Measurements from ENCODE around the gene TTC3. TPM values are rescaled to one million over a fixed set of nuclear protein-coding genes. Genes with fewer than 3 reads are reported as not detected.

The TTC3 gene
- total and polyA plus RNA-seq, 4 experiments from 2014 or later, result 36.4 to 171 (median 136) TPM

DNA sequence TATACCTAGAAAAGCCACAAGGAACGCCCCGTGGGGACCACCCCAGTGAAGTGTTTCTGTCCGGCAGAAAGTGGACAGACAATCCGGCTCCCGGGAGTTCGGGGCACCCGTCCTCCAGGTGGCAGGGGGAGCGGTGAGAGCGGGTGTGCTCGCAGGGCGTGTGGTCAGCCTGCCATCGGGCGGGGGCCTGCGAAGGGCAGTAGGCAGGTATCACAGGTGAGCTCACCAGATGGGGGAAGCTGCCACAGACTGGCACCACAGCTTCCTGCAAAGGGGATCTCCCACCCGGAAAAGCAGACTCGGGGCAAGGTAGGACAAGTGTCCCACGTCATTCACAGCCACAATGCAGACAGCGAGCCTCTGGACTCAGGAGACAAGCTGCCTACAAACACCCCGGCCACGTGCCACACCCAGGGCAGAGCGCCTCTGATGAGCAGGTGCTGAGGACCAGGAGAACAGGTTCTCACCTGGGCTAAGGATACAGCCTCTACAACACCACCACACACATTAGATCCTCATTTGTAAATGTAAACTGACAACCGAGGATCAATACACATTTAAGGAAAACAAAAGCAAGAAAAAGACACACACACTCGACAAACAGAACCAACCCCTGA, 157.7 kb downstream of the TTC3 start:
- H3K4me1 ChIP-seq (ENCODE audit: insufficient read depth, low read length), result peaks cover 6% of the 10 kb centered on the region
- peak overlapping the region in 4 of 7 donors; percentile 7 to 84 (median 38) for H3K27ac Mint-ChIP-seq
- intact Hi-C loops (cut with micrococcal nuclease), result no loop called here
- no peak overlapping the region for H3K4me3 Mint-ChIP-seq
- peaks cover 3 to 13% (median 5%) of the 10 kb centered on the region in 4 donors for H3K4me1 Mint-ChIP-seq
- CTCF ChIA-PET (ENCODE audit: partially characterized antibody), result interaction anchor here (2.0 kb wide), 1 partner anchor 10 kb away, joined by 6 read pairs; no protein-coding TSS in a partner anchor
- H3K27me3 ChIP-seq (ENCODE audit: insufficient read depth, low read length), result no peaks in the 10 kb centered on the region
- H3K36me3 Mint-ChIP-seq, result peaks cover 47 to 65% of the 10 kb centered on the region in 2 donors
- no peaks in the 10 kb centered on the region for H3K27me3 Mint-ChIP-seq
- no peaks in the 10 kb centered on the region for H3K9me3 ChIP-seq (ENCODE audit: control insufficient read depth in 1 of 2, low read length in 2 of 2)
- DNase-seq, result no peak
- H3K4me3 ChIP-seq (ENCODE audit: low read length in 2 of 2), result no peak overlapping the region
- POLR2A ChIA-PET (ENCODE audit: partially characterized antibody), result interaction anchor here (2.6 kb wide), 1 partner anchor 10 kb away, joined by 8 read pairs; no protein-coding TSS in a partner anchor
- H3K27ac ChIP-seq (ENCODE audit: low read depth, low read length), result no peak overlapping the region
- no peaks in the 10 kb centered on the region for H3K9me3 Mint-ChIP-seq
- H3K36me3 ChIP-seq (ENCODE audit: insufficient read depth, low read length), result peaks cover 54% of the 10 kb centered on the region

DNA sequence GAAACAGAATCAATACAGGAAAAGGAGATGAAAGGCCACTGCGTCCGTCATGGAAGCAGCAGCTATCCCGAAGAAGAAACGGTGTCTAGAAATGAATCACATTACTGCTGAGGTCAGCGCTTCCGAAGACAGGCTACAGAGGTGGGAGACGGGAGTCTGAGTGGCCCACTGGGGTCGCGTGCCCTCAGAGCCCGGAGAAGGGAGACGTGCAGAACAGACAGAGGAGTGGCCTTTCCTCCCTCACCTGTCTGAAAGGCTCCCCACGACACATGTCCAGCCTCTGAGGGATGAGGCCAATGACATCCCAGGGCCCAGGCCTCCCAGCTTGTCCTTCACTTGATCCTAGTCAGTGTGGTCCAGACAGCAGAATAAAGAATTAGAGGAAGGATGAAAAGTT, 158.2 kb downstream of the TTC3 start:
- H3K4me1 Mint-ChIP-seq, result peaks cover 0 to 8% (median 1%) of the 10 kb centered on the region in 4 donors
- no peaks in the 10 kb centered on the region for H3K27me3 Mint-ChIP-seq
- Histone ChIP-seq H3K4me3 (ENCODE audit: low read length in 2 of 2) (no peak overlapping the region), H3K36me3 (ENCODE audit: insufficient read depth, low read length) (peaks cover 52% of the 10 kb centered on the region), H3K27me3 (ENCODE audit: insufficient read depth, low read length) (no peaks in the 10 kb centered on the region), H3K4me1 (ENCODE audit: insufficient read depth, low read length) (peaks cover under 1% of the 10 kb centered on the region), H3K27ac (ENCODE audit: low read depth, low read length) (no peak overlapping the region), H3K9me3 (ENCODE audit: control insufficient read depth in 1 of 2, low read length in 2 of 2) (no peaks in the 10 kb centered on the region)
- H3K9me3 Mint-ChIP-seq, result no peaks in the 10 kb centered on the region
- DNase-seq, result no peak
- ChIA-PET POLR2A (ENCODE audit: partially characterized antibody) (interaction anchor here (2.6 kb wide), 1 partner anchor 10 kb away, joined by 8 read pairs; no protein-coding TSS in a partner anchor), CTCF (ENCODE audit: partially characterized antibody) (interaction anchor here (2.0 kb wide), 1 partner anchor 10 kb away, joined by 6 read pairs; no protein-coding TSS in a partner anchor)
- H3K36me3 Mint-ChIP-seq, result peaks cover 44 to 63% of the 10 kb centered on the region in 2 donors
- intact Hi-C loops (cut with micrococcal nuclease), result no loop called here
- peak overlapping the region in 4 of 7 donors; percentile 7 to 84 (median 38) for H3K27ac Mint-ChIP-seq
- no peak overlapping the region for H3K4me3 Mint-ChIP-seq

DNA sequence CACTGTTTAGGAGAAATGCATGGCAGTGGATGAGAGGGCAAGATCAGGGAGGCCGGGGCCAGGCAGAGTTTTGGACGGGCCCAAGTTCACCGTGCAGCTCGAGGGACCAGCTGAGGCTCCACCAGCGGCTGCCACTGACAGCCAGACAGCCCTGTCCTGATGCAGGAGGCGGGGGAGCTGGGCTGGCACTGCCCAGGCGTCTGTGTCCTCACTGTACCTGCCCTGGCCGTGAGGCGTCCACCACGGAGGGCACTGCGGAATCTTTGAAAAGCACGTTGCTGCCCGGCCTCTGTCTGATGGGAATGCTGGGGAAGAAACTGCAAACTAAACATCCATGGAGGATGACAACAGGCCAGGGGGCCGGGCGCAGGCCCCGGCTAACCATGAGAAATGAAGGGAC, 158.6 kb downstream of the TTC3 start:
- ChIA-PET CTCF (ENCODE audit: partially characterized antibody) (interaction anchor here (0.8 to 0.9 kb wide), 2 partner anchors 8 to 11 kb away, joined by 3 read pairs; no protein-coding TSS in a partner anchor), POLR2A (ENCODE audit: partially characterized antibody) (interaction anchor here (2.6 kb wide), 1 partner anchor 11 kb away, joined by 8 read pairs; no protein-coding TSS in a partner anchor)
- Mint-ChIP-seq H3K27ac (peak overlapping the region in 1 of 7 donors; percentile 23), H3K9me3 (no peaks in the 10 kb centered on the region), H3K4me1 (peaks cover 0 to 6% (median 1%) of the 10 kb centered on the region in 4 donors), H3K36me3 (peaks cover 47 to 64% of the 10 kb centered on the region in 2 donors), H3K4me3 (no peak overlapping the region), H3K27me3 (no peaks in the 10 kb centered on the region)
- H3K27me3 ChIP-seq (ENCODE audit: insufficient read depth, low read length), result no peaks in the 10 kb centered on the region
- no peak for DNase-seq
- H3K27ac ChIP-seq (ENCODE audit: low read depth, low read length), result no peak overlapping the region
- H3K36me3 ChIP-seq (ENCODE audit: insufficient read depth, low read length), result peaks cover 52% of the 10 kb centered on the region
- H3K4me1 ChIP-seq (ENCODE audit: insufficient read depth, low read length), result no peaks in the 10 kb centered on the region
- H3K9me3 ChIP-seq (ENCODE audit: control insufficient read depth in 1 of 2, low read length in 2 of 2), result no peaks in the 10 kb centered on the region
- intact Hi-C loops (cut with micrococcal nuclease), result no loop called here
- H3K4me3 ChIP-seq (ENCODE audit: low read length in 2 of 2), result no peak overlapping the region

DNA sequence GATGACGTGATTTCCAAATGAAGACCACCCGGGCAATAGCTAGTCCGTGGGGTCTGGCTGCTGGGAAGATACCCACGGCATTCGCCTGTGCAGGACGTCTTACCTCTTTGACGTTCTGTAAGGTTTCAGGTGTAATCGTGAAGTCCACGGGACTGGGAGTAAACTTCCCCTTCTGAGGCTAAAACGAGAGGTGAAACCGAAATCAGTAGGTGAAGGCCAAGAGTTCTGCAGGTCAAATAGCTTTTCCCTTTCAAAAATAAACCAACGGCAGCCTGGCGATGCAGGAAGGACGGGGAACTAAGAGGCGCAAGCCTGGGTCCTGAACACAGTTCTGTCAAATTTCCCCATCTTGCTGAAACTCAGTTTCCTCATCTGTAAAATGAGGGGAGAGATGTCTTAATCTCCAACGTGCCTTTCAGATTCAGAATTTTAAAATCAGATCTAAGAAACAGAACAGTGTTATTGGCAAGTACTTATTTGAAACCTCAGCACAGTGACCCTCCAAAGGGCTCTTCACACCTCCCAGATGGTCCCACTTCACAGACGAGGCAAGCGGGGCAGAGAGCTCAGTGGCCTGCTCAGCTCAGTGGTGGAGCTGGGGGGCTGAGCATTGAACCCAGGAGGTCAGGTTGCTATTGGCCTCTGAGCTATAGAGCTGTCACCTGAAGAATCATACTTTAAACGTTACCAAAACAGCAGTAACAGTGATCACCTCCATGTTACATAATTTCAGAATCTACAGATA, 159.4 kb downstream of the TTC3 start:
- Mint-ChIP-seq H3K4me1 (peaks cover 2 to 6% (median 4%) of the 10 kb centered on the region in 4 donors), H3K36me3 (peaks cover 47 to 66% of the 10 kb centered on the region in 2 donors), H3K27me3 (no peaks in the 10 kb centered on the region), H3K27ac (peak overlapping the region in 2 of 7 donors; percentile 17 to 48), H3K4me3 (no peak overlapping the region), H3K9me3 (no peaks in the 10 kb centered on the region)
- H3K36me3 ChIP-seq (ENCODE audit: insufficient read depth, low read length), result peaks cover 52% of the 10 kb centered on the region
- ChIA-PET POLR2A (ENCODE audit: partially characterized antibody) (interaction anchor here (2.6 kb wide), 1 partner anchor 12 kb away, joined by 8 read pairs; no protein-coding TSS in a partner anchor), CTCF (ENCODE audit: partially characterized antibody) (interaction anchor here (0.8 to 1.4 kb wide), 3 partner anchors 9 to 14 kb away, joined by 3 read pairs; no protein-coding TSS in a partner anchor)
- H3K27ac ChIP-seq (ENCODE audit: low read depth, low read length), result no peak overlapping the region
- no peaks in the 10 kb centered on the region for H3K4me1 ChIP-seq (ENCODE audit: insufficient read depth, low read length)
- no peak overlapping the region for H3K4me3 ChIP-seq (ENCODE audit: low read length in 2 of 2)
- intact Hi-C loops (cut with micrococcal nuclease), result no loop called here
- H3K27me3 ChIP-seq (ENCODE audit: insufficient read depth, low read length), result no peaks in the 10 kb centered on the region
- H3K9me3 ChIP-seq (ENCODE audit: control insufficient read depth in 1 of 2, low read length in 2 of 2), result no peaks in the 10 kb centered on the region
- no peak for DNase-seq

DNA sequence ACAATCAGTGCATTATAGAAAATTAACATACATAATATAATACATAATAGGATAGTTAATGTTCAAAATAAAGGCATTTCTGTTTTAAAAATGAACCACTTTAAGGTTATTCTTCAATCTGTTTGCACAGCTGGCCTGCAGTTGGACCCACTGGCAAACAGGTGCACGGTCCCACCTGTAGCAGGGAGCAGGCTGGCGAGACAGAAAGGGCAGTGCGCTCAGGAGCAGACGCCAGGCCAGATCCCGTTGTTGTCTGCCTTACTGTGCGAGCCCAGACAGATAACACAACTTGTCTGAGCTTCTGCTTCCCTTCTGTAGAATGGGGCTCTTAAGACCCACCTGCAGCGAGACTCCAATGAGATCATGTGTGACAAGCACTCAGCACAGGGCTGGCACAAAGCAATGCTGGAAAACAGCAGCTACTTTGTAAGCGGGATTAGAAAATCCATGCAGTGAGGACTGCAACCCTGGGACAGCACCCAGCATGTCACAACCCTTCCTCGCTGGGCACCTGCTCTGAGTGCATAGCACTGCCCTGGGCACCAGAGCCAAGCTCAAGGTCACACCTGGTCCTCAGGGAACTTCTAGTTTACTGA, 160.6 kb downstream of the TTC3 start:
- Histone ChIP-seq H3K27me3 (ENCODE audit: insufficient read depth, low read length) (no peaks in the 10 kb centered on the region), H3K4me3 (ENCODE audit: low read length in 2 of 2) (no peak overlapping the region), H3K27ac (ENCODE audit: low read depth, low read length) (no peak overlapping the region), H3K9me3 (ENCODE audit: control insufficient read depth in 1 of 2, low read length in 2 of 2) (no peaks in the 10 kb centered on the region), H3K36me3 (ENCODE audit: insufficient read depth, low read length) (peaks cover 48% of the 10 kb centered on the region), H3K4me1 (ENCODE audit: insufficient read depth, low read length) (no peaks in the 10 kb centered on the region)
- Mint-ChIP-seq H3K4me3 (no peak overlapping the region), H3K4me1 (peaks cover 14 to 18% (median 14%) of the 10 kb centered on the region in 4 donors), H3K27me3 (no peaks in the 10 kb centered on the region), H3K36me3 (peaks cover 45 to 68% of the 10 kb centered on the region in 2 donors), H3K27ac (no peak overlapping the region), H3K9me3 (no peaks in the 10 kb centered on the region)
- ChIA-PET CTCF (ENCODE audit: partially characterized antibody) (interaction anchor here (1.4 kb wide), 1 partner anchor 13 kb away, joined by 3 read pairs; no protein-coding TSS in a partner anchor), POLR2A (ENCODE audit: partially characterized antibody) (interaction anchor here (2.6 kb wide), 1 partner anchor 13 kb away, joined by 8 read pairs; no protein-coding TSS in a partner anchor)
- intact Hi-C loops (cut with micrococcal nuclease), result no loop called here
- no peak for DNase-seq

DNA sequence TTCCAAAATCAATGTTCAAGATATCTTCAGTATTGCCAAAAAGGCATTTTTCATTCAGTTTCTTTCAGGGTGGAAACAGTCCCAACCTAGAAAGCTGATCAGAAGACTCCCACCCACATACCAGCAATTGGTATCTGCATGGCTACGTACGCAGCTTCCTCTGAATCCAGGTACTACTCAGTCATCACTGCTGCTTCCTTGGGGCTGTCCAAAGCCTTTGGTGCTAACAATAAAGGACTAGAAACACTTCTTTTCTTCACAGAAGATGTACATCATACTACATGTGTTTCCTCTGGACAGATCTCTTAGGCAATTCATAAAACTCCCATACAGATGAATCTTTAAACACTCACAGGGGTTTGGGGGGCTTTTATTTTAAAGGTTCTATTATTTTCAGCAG, 164.3 kb downstream of the TTC3 start:
- ChIA-PET POLR2A (ENCODE audit: partially characterized antibody) (no interaction called here), CTCF (ENCODE audit: partially characterized antibody) (no interaction called here)
- Mint-ChIP-seq H3K27ac (peak overlapping the region in 6 of 7 donors; percentile 30 to 82 (median 72)), H3K9me3 (no peaks in the 10 kb centered on the region), H3K4me1 (peaks cover 16 to 33% (median 26%) of the 10 kb centered on the region in 4 donors), H3K27me3 (no peaks in the 10 kb centered on the region), H3K4me3 (no peak overlapping the region), H3K36me3 (peaks cover 34 to 60% of the 10 kb centered on the region in 2 donors)
- peaks cover 49% of the 10 kb centered on the region for H3K36me3 ChIP-seq (ENCODE audit: insufficient read depth, low read length)
- no peak overlapping the region for H3K4me3 ChIP-seq (ENCODE audit: low read length in 2 of 2)
- DNase-seq, result no peak
- no peaks in the 10 kb centered on the region for H3K9me3 ChIP-seq (ENCODE audit: control insufficient read depth in 1 of 2, low read length in 2 of 2)
- H3K27me3 ChIP-seq (ENCODE audit: insufficient read depth, low read length), result no peaks in the 10 kb centered on the region
- no peak overlapping the region for H3K27ac ChIP-seq (ENCODE audit: low read depth, low read length)
- intact Hi-C loops (cut with micrococcal nuclease), result no loop called here
- H3K4me1 ChIP-seq (ENCODE audit: insufficient read depth, low read length), result no peaks in the 10 kb centered on the region
